HPDE6-E6E7 (cell line): Measurements from ENCODE around the gene CA9.
A peak's percentile ranks its signal among the peaks of the same experiment; 100 is the strongest.

Source experiments
- DNase-seq: peaks from one replicate; pipeline ENCODE4 v3.0.0; 2011; ENCODE audit warnings: missing footprints; ENCODE audit errors: extremely low spot score

Gene CA9

DNA sequence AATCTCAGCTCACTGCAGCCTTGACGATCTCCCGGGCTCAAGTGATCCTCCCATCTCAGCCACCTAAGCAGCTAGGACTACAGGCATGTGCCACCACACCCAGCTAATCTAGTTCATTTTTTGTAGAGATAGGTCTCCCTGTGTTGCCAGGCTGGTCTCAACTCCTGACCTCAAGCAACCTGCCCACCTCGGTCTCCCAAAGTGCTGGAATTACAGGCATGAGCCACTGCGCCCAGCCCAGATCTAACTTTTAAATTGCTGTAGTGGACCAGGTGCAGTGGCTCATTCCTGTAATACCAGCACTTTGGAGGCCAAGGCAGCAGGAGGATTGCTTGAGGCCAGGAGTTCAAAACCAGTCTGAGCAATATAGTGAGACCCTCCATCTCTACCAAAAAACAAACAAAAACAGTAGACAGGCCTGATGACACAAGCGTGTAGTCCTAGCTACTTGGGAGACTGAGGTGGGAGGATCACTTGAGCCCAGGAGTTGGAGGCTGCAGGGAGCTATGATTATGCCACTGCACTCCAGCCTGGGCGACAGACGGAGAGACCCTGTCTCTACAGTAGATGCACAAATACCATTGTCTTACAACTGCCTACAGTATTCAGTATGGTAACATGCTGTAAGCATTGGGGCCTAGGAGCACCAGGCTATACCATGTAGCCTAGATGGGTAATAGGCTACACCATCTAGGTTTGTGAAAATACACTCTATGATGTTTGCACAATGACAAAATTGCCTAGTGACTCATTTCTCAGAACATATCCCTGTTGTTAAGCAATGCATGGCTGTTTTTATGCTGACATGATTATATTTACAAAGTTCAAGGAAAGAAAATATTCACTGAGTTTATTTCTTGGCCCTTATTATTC is 21.5 kb upstream of the CA9 start:
- DNase-seq: no peak

DNA sequence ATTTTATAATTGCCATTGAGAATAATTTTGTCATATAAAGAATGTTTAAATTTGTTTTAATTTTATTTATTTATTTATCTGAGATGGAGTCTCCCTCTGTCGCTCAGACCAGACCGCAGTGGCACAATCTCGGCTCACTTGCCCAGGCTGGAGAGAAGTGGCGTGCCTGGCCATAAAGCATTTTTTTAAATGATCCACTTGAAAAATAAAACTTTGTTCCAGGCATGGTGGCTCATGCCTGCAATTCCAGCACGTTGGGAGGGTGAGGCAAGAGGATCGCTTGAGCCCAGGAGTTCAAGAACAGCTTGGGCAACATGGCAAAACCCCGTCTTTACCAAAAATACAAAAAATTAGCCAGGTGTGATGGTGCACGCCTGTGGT is 20.9 kb upstream of the CA9 start:
- DNase-seq: no peak

DNA sequence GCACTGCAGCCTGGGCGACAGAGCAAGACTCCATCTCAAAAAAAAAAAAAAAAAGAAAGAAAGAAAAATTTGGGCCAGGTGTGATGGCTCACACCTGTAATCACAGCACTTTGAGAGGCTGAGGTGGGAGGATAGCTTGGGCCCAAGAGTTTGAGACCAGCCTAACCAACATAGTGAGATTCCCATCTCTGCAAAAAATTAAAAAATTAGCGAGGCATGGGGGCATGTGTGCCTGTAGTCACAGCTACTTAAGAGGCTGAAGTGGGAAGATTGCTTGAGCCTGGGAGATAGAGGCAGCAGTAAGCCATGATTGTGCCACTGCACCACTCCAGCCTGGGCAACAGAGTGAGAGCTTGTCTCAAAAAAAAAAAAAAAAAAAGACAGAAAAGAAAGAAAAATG is 20.1 kb upstream of the CA9 start:
- DNase-seq: no peak

DNA sequence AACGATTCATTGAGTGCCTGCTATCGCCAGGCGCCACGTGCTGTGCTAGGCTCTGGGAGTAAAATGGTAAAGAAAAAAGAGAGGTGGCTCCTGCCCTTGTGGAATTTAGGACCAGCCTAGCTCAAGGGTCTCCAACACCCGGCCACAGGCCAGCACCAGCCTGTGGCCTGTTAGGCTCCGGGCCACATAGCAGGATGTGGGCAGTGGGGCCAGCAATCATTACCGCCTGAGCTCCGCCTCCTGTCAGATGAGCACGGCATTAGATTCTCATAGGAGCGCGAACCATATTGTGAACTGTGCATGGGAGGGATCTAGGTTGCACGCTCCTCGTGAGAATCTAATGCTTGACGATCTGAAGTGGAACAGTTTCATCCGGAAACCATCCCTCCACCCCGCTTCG is 17.4 kb upstream of the CA9 start:
- no peak for DNase-seq

DNA sequence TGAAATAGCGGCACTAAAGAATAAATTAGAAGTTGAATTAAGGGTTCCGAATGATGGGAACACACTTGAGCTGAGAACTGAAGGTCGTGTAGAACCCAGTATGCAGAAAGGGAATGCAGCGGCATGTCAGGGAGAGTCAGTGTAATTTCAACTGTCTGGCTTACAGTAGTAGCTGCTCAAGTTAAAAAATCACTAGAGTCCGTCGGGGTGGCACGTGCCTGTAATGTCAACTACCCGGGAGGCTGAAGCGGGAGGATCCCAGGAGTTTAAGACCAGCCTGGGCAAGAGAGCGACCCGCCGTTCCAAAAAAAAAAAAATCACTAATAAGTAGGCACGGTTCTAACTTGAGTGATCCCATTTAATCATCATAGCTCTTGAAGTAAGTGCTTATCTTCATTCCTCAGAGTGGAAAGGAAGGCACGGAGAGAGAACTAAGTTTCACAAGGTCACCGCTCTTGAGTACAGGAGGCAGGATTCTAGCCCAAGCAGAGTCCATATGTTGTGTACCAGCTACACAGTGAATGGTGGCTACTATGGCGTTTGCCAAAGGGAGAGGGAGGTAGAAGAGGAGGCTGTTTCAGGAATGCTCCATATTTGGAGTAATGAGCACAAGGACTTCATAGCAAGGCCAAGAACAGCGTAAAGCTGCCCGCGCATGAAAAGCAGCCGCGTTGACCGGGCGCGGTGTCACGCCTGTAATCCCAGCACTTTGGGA is 16.7 kb upstream of the CA9 start:
- DNase-seq: no peak

DNA sequence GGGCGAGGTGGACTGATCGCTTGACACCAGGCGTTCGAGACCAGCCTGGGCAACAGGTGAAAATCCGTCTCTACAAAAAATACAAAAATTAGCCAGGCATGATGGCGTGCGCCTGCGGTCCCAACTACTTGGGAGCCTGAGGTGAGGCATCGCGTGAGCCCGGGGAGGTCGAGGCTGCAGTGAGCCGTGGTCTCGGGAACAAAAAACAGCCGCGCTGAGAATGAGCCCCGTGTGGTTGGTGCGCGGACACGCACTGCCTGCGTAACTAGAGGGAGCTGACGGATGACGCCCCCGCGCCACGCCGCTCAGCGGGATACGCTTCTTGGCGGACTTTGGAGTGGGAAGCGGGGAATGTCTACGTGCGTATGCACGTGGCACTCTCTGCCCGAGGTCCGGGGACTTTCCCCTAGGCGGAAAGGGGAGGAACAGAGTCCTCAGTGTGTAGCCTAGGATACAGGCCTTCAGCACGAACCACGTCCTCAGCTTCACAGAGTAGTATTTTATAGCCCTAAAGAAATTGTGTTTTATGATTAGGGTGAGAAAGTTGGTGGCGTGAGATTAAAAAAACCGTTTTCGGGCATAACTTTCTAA is 16.1 kb upstream of the CA9 start, which contains the start of gene RMRP:
RMRP (minus strand) TSS at position 474 of the 591 bp plus-strand sequence.
- DNase-seq: peak; percentile 99

DNA sequence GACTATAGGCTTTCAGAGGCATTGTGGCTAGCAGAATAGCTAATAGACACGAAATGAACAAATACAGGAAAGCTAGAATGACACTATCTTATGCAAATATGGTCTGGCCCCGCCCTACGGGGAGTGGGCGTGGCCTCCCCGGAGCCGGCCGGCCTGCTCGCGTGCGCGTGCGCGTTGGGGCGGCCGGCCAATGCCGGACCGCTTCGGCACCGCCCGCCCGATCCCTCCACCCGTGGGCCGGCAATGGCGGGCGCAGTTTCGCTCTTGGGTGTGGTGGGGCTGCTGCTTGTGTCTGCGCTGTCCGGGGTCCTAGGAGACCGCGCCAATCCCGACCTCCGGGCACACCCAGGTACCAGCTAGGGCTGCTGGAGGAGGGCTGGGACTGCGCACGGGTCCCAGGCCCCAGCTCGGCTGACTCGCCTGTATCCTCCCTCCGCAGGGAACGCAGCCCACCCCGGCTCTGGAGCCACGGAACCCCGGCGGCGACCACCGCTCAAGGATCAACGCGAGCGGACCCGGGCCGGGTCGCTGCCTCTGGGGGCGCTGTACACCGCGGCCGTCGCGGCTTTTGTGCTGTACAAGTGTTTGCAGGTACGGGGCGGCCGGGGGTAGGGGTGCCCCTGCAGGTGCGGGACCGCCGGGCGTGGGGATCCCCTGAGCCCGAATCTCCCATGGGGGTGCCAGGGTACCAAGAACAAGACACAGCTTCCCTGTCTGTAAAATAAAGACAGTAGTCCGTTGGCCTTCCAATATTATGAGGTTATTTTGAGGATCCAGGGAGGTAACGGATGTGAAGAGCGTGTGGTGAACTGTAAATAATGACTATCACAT is 15.4 kb upstream of the CA9 start, which contains the start of gene CCDC107:
CCDC107 (plus strand) TSS at position 156 of the 831 bp plus-strand sequence; CDS start at position 244, 88 bp downstream.
- DNase-seq: peak; percentile 80

DNA sequence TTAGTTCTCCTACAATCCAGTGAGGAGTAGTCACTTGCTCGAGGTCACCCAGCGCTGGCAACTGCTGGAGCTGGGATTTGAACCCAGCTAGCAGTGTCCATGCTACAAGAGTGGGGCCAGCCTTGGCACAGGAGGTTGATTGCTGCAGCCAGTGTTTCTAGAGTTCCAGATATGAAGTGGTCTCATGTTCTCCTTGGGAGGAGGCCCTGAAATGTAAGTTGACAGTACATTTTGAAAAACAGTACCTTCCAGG is 14.8 kb upstream of the CA9 start:
- no peak for DNase-seq

DNA sequence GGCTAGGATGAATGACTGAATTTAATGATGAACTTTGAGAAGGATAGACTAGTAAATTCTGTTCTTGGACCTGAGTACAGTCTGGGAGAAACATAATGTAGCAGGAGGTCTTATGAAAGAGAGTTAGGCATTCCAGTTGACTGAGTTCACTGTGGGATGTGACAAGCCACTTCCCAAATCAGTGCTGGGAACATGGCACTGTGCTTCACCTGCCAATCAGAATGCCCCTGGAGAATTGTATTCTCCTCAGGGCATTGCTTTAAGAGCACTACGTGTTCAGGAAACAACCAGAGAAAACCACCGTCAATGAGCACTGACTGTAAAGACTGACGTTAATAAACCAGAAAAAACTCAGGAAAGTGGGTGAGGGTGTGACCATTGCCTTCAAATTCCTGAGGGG is 14.4 kb upstream of the CA9 start:
- no peak for DNase-seq

DNA sequence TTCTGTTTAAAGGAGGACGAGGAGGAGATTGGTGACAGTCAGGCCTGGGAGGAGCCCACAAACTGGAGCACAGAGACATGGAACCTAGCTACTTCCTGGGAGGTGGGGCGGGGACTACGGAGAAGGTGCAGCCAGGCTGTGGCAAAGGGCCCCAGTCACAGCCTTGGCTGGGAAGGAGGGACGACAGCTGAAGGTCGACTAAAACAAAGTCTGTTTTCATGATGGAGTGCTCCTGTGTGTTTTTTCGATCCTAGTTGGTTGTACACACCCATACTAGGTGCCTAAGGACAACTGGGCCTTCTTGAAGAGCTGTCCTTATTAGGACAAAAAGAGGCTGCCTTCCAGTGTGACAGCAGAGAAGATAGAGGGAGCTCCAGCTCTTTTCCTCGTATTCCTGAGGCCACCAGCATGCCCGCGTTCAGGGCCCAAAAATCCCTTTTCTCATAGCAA is 12.7 kb upstream of the CA9 start:
- DNase-seq: no peak

DNA sequence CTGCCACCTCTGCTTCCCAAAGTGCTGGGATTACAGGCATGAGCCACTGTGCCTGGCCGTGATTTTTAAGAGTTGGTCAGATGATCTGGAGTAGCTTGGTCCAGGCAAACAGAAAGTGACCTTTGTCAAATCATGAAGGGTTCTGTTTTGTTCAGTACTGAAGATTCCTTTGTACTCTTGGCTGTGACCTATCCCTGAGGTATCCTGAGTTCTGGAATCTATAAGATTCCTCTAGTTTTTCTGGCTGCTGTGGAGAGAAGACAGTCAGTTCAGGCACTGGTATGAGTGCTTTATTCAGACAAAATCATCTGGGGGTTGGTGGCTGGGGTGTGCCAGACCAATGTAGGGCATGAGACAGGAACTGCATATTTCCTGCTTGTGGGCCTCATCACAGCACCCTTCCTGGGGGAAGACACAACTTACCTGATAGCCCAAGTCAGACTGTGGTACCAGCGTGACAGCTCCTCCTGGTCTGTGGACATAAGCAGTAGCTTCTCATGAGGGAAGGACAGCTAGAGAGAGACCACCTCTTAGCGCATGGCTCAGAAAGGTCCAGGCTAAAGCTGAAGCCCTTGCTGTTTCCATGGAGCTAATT is 11.9 kb upstream of the CA9 start:
- DNase-seq: no peak

DNA sequence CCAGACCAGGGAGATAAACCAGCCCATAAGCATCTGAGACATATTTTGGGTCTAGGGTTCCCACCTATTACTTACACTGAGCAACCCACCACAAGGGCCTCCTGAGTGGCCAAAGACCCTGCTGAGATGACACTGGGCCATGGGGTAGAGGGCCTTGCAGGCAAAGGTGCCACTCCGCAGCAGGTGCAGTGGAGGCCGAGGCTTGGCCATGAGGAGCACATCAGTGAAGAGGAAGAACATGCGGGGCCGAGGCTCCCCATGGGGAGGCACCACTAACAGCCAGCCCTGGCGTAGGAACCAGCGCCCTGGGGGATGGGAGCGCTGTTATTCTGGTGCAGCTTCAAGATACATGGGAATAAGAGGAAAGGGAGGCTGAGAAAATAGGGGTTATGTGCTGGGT is 11.3 kb upstream of the CA9 start:
- DNase-seq: no peak

DNA sequence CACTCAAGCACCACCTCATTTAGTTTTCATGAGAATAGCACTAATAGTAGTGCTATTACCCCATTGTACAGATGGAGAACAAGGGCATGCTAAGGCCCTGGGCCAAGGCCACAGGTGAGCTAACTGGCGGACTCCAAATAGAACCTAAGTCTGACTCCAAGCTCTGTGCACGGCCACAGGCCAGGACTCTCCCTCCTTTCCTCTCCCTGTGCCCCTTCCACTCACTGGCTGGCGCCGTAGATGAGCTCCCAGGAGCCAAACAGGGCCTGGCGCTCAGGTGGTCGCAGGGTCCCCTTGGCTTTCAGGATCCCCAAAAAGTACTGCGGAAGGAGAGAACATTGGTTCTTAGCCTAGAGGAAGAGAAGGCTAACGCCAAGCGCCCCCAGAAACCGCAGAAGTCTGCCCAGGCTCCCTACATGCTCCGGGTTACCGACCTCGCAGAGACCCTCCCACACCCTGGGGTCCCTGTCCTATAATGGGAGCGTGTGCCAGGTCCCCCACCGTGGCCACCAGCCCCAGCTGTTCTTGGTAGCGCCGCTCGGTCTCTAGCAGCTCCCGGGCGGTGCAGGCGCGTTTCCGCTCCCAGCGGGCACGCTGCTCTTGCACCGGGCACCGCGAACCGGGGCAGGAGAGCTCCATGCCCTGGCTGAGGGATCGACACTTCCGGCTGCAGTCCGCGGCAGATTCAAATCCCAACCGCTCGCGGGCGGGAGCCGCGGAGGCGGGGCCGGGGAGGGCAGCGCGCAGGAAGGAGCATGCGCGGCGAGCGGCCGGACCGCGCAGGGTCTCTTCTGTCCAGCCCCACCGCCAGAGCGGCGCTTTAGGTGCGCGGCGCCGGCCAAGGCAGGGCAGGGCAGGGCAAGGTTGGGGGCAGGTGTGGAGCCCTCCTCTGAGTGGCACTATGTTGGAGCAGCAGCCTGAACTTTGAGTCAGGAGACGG is 8.9 kb upstream of the CA9 start, which contains the start of gene ARHGEF39:
ARHGEF39 (minus strand) TSS at position 665 of the 940 bp plus-strand sequence; CDS start at position 639, 26 bp downstream.
- peak; percentile 84 for DNase-seq

DNA sequence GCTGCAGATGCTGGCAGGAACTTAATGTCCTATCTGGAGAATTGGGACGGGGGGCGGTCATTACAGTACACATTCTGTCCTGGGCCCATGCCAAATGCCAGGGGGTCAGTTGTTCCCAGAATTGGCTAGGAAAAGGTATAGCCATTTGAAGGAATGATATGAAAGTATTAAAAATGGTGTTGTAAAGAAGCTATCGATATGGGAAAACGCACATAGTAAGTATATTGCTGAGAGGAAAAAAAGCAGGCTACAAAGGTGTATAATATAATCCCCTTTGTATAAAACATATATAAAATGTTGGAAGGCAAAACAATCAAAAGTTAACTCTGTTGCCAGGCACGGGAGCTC is 8.3 kb upstream of the CA9 start:
- DNase-seq: no peak

DNA sequence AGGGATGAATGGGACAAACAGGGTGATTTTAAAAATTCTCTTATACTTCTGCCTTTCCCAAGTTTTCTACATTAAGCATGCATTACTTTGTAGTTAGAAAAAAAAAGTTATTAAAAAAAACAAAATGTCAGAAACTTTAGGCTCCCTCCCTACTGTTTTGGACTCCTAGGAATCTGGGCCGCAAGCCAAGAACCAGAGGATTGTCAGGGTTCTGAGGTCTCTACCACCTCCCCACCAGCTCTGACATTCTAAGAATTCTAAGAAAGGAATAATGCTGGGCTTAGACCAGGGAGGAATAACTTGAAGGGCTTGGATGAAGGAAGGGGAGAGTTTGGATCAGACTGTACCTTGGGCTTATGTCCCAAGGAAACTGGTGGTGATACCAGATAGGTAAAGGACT is 7.7 kb upstream of the CA9 start:
- no peak for DNase-seq

DNA sequence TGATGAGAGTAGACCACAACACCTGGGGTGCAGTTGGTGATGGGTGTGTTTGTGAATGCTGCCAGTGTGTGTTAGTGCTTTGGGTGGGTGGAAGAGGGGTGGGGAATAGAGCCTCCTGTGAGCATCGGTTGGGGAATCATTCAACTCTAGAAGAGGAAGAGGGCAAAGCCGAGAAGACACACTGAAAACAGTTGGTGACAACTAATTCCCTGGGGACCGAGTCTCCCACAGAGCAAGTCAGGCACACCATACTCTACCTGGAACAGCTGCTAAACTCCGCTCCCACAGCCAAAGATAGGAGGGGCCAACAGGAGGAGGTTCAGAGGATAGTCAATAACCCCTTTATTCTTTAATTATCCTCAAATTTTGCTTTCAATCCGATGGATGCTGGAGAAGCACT is 7.2 kb upstream of the CA9 start:
- no peak for DNase-seq

DNA sequence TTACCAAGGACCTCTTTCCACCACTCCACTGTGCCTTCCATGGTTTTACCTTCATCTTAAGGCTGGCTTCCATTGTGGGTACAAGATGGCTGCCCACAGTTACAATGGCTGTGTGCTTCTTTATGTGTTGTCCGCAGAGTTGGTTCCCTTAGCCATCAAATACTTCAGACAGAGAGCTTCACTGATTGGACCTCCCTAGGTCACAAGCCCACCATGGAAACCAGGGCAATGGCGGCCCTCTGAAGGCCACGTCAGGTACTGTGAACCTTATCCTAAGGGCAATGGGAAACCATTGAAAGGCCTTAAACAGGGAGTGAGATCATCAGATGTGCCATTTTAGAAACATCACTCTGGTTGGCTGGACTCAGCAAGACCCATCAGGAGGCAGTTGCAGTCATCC is 5.8 kb upstream of the CA9 start:
- DNase-seq: no peak

DNA sequence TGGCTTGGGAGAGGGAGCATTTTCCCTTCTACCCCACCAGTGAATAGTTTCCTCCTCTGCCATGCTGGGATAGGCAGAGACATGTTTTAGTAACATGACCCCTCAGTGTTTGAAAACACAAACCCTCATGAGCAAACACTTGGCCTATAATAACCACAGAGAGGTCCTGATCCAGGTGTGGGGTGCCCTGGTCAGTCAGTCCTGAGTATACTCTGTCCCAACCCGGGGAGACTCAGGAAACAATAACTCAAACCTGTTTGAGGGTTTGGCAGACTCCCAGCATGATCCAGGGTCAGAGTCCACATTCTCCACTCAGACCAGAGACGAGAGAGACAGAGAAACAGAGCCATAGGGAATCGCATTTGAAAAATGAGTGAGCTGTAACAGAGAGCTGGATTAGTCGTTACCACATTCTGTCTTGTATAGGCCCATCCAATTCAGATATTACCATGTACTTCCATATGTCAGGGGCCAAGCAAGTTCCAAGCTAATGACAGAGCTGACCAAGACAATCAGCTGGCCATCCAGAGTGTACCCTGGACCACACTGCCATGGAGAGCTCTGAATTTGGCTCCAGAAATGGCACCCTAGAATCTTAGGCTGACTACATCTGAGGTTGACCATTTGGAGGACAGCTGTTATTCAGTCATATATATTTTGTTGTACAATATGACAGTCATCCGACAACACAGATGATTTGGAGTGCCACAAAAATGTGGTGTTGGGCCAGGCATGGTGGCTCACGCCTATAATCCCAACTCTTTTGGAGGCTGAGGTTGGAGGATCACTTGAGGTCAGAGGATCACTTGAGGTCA is 4.2 kb upstream of the CA9 start:
- DNase-seq: peak; percentile 78

DNA sequence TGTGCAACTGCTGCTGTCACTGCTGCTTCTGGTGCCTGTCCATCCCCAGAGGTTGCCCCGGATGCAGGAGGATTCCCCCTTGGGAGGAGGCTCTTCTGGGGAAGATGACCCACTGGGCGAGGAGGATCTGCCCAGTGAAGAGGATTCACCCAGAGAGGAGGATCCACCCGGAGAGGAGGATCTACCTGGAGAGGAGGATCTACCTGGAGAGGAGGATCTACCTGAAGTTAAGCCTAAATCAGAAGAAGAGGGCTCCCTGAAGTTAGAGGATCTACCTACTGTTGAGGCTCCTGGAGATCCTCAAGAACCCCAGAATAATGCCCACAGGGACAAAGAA is 265 bp downstream of the CA9 start:
- DNase-seq: no peak

DNA sequence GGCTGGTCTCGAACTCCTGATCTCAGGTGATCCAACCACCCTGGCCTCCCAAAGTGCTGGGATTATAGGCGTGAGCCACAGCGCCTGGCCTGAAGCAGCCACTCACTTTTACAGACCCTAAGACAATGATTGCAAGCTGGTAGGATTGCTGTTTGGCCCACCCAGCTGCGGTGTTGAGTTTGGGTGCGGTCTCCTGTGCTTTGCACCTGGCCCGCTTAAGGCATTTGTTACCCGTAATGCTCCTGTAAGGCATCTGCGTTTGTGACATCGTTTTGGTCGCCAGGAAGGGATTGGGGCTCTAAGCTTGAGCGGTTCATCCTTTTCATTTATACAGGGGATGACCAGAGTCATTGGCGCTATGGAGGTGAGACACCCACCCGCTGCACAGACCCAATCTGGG is 1.5 kb downstream of the CA9 start:
- no peak for DNase-seq
